K562 (cell line): ENCODE data around the gene OLR1. TPM values are rescaled to one million over a fixed set of nuclear protein-coding genes. Genes with fewer than 3 reads are reported as not detected.

Source experiments
- ATAC-seq: fragments of 200-7000 bp; cut with Tn5 transposase; 3 replicates; pipeline ENCODE4 v1.9.1; 2020; ENCODE audit warnings: moderate library complexity
- BruUV-seq: library from RNA; stranded (reverse); fragments of 400-500 nt; replicated peaks from 2 replicates; lab custom pipeline; 2021; lab: Mats Ljungman, UMichigan
- CTCF ChIA-PET: fragments of 300-600 bp; formaldehyde crosslinking; extraction: SDS; loops from one replicate; lab custom pipeline; 2021; ENCODE audit warnings: low intra/inter-chr PET ratio; lab: Yijun Ruan, JAX
- POLR2A ChIA-PET: fragments of 300-600, 350-650 bp; sonication (Branson Sonifier 250); formaldehyde crosslinking; extraction: SDS; loops from one replicate; lab custom pipeline; 2021; ENCODE audit warnings: antibody characterized with exemption, inconsistent platforms; lab: Yijun Ruan, JAX
- DNase-seq, 4 experiments: peaks; one replicate each; pipeline versions ENCODE4 v3.0.0 to v3.0.0-alpha.2; 2011 to 2018; ENCODE audit warnings: low spot score in 3 of 4, mixed read lengths in 3 of 4; ENCODE audit errors: extremely low read depth in 1 of 4
- FAIRE-seq: peaks from 2 replicates; lab custom pipeline; 2011; peaks lifted over from hg19 to GRCh38; lab: Jason Lieb, UNC
- H2AFZ ChIP-seq: 2 replicates; pipeline ENCODE4 v1.6.0; 2011; ENCODE audit warnings: low read depth, low read length, control low read depth, inconsistent platforms
- H3K27ac ChIP-seq: fragments of 200-600 bp; 3 replicates; pipeline ENCODE4 v1.8.0; 2011; ENCODE audit warnings: low read depth, mild to moderate bottlenecking, control low read depth, inconsistent platforms, low read length, moderate library complexity, mixed read lengths; ENCODE audit errors: extremely low read depth
- H3K27me3 ChIP-seq, 2 experiments: fragments of 300-600 bp in 1 of 2; 2 replicates in 1 of 2; 3 replicates in 1 of 2; pipeline versions ENCODE4 v1.6.0 to v1.8.0; 2011; ENCODE audit warnings: inconsistent platforms in 2 of 2, low read length in 2 of 2, mild to moderate bottlenecking in 1 of 2, mixed read lengths in 1 of 2, moderate library complexity in 1 of 2; ENCODE audit not compliant: control insufficient read depth in 2 of 2, insufficient read depth in 2 of 2
- H3K36me3 ChIP-seq: fragments of 300-600 bp; 3 replicates; pipeline ENCODE4 v1.8.0; 2011; ENCODE audit warnings: mild to moderate bottlenecking, low read length, inconsistent platforms; ENCODE audit not compliant: control insufficient read depth, insufficient read depth
- H3K4me1 ChIP-seq, 2 experiments: fragments of 200-600 bp in 1 of 2; replicated peaks in 1 of 2; 2 replicates in 1 of 2; 3 replicates in 1 of 2; pipeline versions ENCODE4 v1.5.1 to v1.8.0; 2011; ENCODE audit warnings: inconsistent platforms in 2 of 2, low read length in 2 of 2, mild to moderate bottlenecking in 1 of 2, mixed read lengths in 1 of 2, moderate library complexity in 1 of 2; ENCODE audit not compliant: control insufficient read depth in 2 of 2, insufficient read depth in 2 of 2
- H3K4me2 ChIP-seq: 2 replicates; pipeline ENCODE4 v1.6.1; 2011; ENCODE audit warnings: low read length, control low read depth, inconsistent platforms, mixed read lengths; ENCODE audit not compliant: insufficient read depth
- H3K4me3 ChIP-seq: fragments of 200-600 bp; sonication (generic), shearing (Covaris generic); 2 replicates; pipeline ENCODE4 v1.5.1; 2016; ENCODE audit warnings: control low read depth, inconsistent platforms
- H3K79me2 ChIP-seq: fragments of 200-600 bp; 3 replicates; pipeline ENCODE4 v1.8.0; 2011; ENCODE audit warnings: low read length, inconsistent platforms; ENCODE audit not compliant: control insufficient read depth, insufficient read depth
- H3K9ac ChIP-seq, 2 experiments: 2 replicates each; pipeline versions ENCODE4 v1.6.0 to v1.6.1; 2011; ENCODE audit warnings: low read depth in 2 of 2, low read length in 2 of 2, control low read depth in 1 of 2, inconsistent platforms in 1 of 2, mild to moderate bottlenecking in 1 of 2, mixed read lengths in 1 of 2; ENCODE audit not compliant: insufficient read depth in 1 of 2
- H3K9me1 ChIP-seq: one replicate; pipeline ENCODE4 v1.6.0; 2011; ENCODE audit warnings: inconsistent platforms, mild to moderate bottlenecking, low read length, moderate library complexity; ENCODE audit not compliant: control insufficient read depth, insufficient read depth
- H3K9me3 ChIP-seq: replicated peaks from 2 replicates; pipeline ENCODE4 v1.5.1; 2011; ENCODE audit warnings: low read depth, low read length, inconsistent platforms; ENCODE audit not compliant: control insufficient read depth, insufficient read depth
- H4K20me1 ChIP-seq: replicated peaks from 2 replicates; pipeline ENCODE4 v1.6.1; 2011; ENCODE audit warnings: low read length, inconsistent platforms, mixed read lengths; ENCODE audit not compliant: control insufficient read depth, insufficient read depth
- ADNP ChIP-seq: fragments of 200-800 bp; sonication (Bioruptor generic); IDR thresholded peaks from 2 replicates; pipeline ENCODE4 v1.6.1; 2016; ENCODE audit warnings: missing genetic modification characterization, missing compliant biosample characterization
- BCL6 ChIP-seq: fragments of 250-450 bp; sonication (Bioruptor Pico); IDR thresholded peaks from 2 replicates; pipeline ENCODE4 v1.4.0; 2020
- CTCFL ChIP-seq: IDR thresholded peaks from 2 replicates; pipeline ENCODE4 v1.6.1; 2011; ENCODE audit warnings: borderline replicate concordance, low read depth, mild to moderate bottlenecking, moderate library complexity, low read length; ENCODE audit not compliant: insufficient read depth, poor library complexity, severe bottlenecking
- E2F1 ChIP-seq: sonication (generic); formaldehyde crosslinking; IDR thresholded peaks from 2 replicates; pipeline ENCODE4 v1.8.1; 2023; ENCODE audit warnings: mild to moderate bottlenecking, missing genetic modification reagents, moderate library complexity
- POLR2H ChIP-seq: IDR thresholded peaks from 2 replicates; pipeline ENCODE4 v1.6.1; 2016; ENCODE audit warnings: missing genetic modification characterization, low read depth, mild to moderate bottlenecking, control low read depth, missing compliant biosample characterization, moderate library complexity
- TAF7 ChIP-seq: fragments of 450-650 bp; IDR thresholded peaks from 2 replicates; pipeline ENCODE4 v1.6.1; 2016; ENCODE audit warnings: missing genetic modification characterization, missing compliant biosample characterization
- ZBTB40 ChIP-seq, 2 experiments: fragments of 450-650 bp in 1 of 2; sonication (generic) in 1 of 2; formaldehyde crosslinking in 1 of 2; IDR thresholded peaks; 2 replicates each; pipeline versions ENCODE4 v1.7.1 to v1.9.0; 2016 to 2022; ENCODE audit warnings: inconsistent platforms in 1 of 2, mild to moderate bottlenecking in 1 of 2, missing genetic modification reagents in 1 of 2
- WGBS: fragments of 100-300 bp; shearing (Covaris generic); methylation state at CpG from one replicate; pipeline ENCODE4 v1.1.6; 2016; ENCODE audit warnings: low coverage, mixed read lengths; ENCODE audit not compliant: insufficient coverage; ENCODE audit errors: missing lambda C conversion rate; 5-methylcytosine and 5-hydroxymethylcytosine counted together
- in situ Hi-C: fragments of 300-500 bp; cut with MboI; formaldehyde crosslinking; loops from 4 replicates; pipeline ENCODE4 v1.15.0; 2018; ENCODE audit warnings: inconsistent platforms, mixed read lengths
- intact Hi-C: fragments of 100-400 bp; cut with micrococcal nuclease; formaldehyde crosslinking; loops from 2 replicates; pipeline ENCODE4 v1.14.2; 2022
- polyA plus RNA-seq, 8 experiments: library from polyadenylated mRNA; depleted of rRNA in 4 of 8; stranded (reverse) in 5 of 8; unstranded in 3 of 8; fragments of >200 nt; fragmentation: Nextera tagmentation in 2 of 8; fragmentation: Illumina TruSeq in 1 of 8; extraction: Ambion mirVana in 2 of 8; extraction: Trizol in 1 of 8; gene quantifications; 2 replicates each; pipeline versions ENCODE4 v1.2.1 to v1.2.3, GENCODE V29; 2011 to 2014; ENCODE audit warnings: inconsistent platforms in 1 of 8, missing spikeins in 1 of 8
- total RNA-seq, 7 experiments: library from RNA; depleted of rRNA in 6 of 7; stranded (reverse); fragments of >200 nt in 6 of 7; fragmentation: Illumina TruSeq in 2 of 7; extraction: Trizol in 2 of 7; gene quantifications; 2 replicates each; pipeline versions ENCODE4 v1.2.1 to v1.2.3, GENCODE V29; 2011 to 2021; ENCODE audit warnings: low replicate concordance in 1 of 7

OLR1 gene
- total and polyA plus RNA-seq, 9 of the 15 experiments (the other 6 are each of a cell fraction or from before 2014, with no cell fraction given) = not detected

GRCh38 chr12:10205220-10205807 is 33.4 kb upstream of the OLR1 start:
- Histone ChIP-seq H3K27ac (no peak overlapping the region), H3K4me2 (no peak overlapping the region), H3K4me1 (no peaks in the 10 kb centered on the region), H4K20me1 (no peaks in the 10 kb centered on the region), H3K36me3 (no peaks in the 10 kb centered on the region), H3K9me3 (no peaks in the 10 kb centered on the region), H3K9ac (no peak overlapping the region), H2AFZ (no peak overlapping the region), H3K9me1 (no peaks in the 10 kb centered on the region), H3K79me2 (no peaks in the 10 kb centered on the region), H3K27me3 (no peaks in the 10 kb centered on the region), H3K4me3 (no peak overlapping the region)
- BruUV-seq = no TSS peak
- ChIA-PET CTCF (no interaction called here), POLR2A (interaction anchor here (0.6 to 1.2 kb wide), 3 partner anchors 9 to 301 kb away, joined by 3 read pairs; no protein-coding TSS in a partner anchor)
- no peak for DNase-seq
- FAIRE-seq = no peak
- no peak for ATAC-seq
- intact Hi-C loops (no loop called here), in situ Hi-C loops (no loop called here)
- WGBS = 11% methylated on average over 2 of the region's 3 CpGs
- TF ChIP-seq ADNP (tag) (no peak), CTCFL (no peak), POLR2H (tag) (no peak), TAF7 (no peak), ZBTB40 (IDR thresholded peaks at IDR 0.05) (no peak), ZBTB40 (CRISPR knock-in tag; IDR thresholded peaks at IDR 0.05) (no peak), BCL6 (no peak), E2F1 (CRISPR knock-in tag) (no peak)
